Breast epithelium (tissue), 4 donors: ENCODE data around the gene CEP128. TPM values are rescaled to one million over a fixed set of nuclear protein-coding genes. Genes with fewer than 3 reads are reported as not detected.

ENCODE experiments used
- DNase-seq, 2 donors: peaks; one replicate each; pipeline ENCODE4 v3.0.0-alpha.2; 2019; ENCODE audit warnings: low spot score in 2 of 2
- H3K27ac ChIP-seq, 2 donors: fragments of 200-600 bp; sonication (generic) in 1 of 2; one replicate each; pipeline ENCODE4 v1.5.1; 2016 to 2019; ENCODE audit warnings: mild to moderate bottlenecking in 1 of 2
- H3K27me3 ChIP-seq, 2 donors: fragments of 200-600 bp; sonication (generic) in 1 of 2; one replicate each; pipeline versions ENCODE4 v1.5.1 to v1.6.0; 2017 to 2019; ENCODE audit warnings: control low read depth in 1 of 2, mild to moderate bottlenecking in 1 of 2
- H3K36me3 ChIP-seq: fragments of 200-600 bp; one replicate; pipeline ENCODE4 v1.5.1; 2019
- H3K4me1 ChIP-seq, 2 donors: fragments of 200-600 bp; sonication (generic); one replicate each; pipeline ENCODE4 v1.5.1; 2016 to 2019; ENCODE audit warnings: control low read depth in 1 of 2
- H3K4me3 ChIP-seq, 3 donors: fragments of 200-600 bp; sonication (generic); 1 replicate in 2 of 3; 2 replicates in 1 of 3; pipeline ENCODE4 v1.5.1; 2016 to 2019; ENCODE audit warnings: mild to moderate bottlenecking in 3 of 3, moderate library complexity in 2 of 3
- H3K9me3 ChIP-seq, 2 donors: fragments of 200-600 bp; sonication (generic) in 1 of 2; one replicate each; pipeline ENCODE4 v1.5.1; 2016 to 2019; ENCODE audit warnings: control low read depth in 1 of 2
- CTCF ChIP-seq, 3 donors: fragments of 450-650 bp; IDR thresholded peaks; one replicate each; pipeline ENCODE4 v1.5.1; 2016 to 2017; ENCODE audit warnings: antibody characterized with exemption in 3 of 3, mild to moderate bottlenecking in 3 of 3, moderate library complexity in 3 of 3
- POLR2A ChIP-seq: fragments of 450-650 bp; IDR thresholded peaks from one replicate; pipeline ENCODE4 v1.6.1; 2016; ENCODE audit warnings: antibody characterized with exemption, mild to moderate bottlenecking, moderate library complexity
- POLR2AphosphoS5 ChIP-seq, 3 donors: sonication (generic); formaldehyde crosslinking; IDR thresholded peaks; one replicate each; pipeline ENCODE4 v1.6.1; 2017; ENCODE audit warnings: antibody characterized with exemption in 3 of 3
- intact Hi-C: fragments of 100-400 bp; cut with DNase I; formaldehyde crosslinking; loops from one replicate; pipeline ENCODE4 v1.15.1; 2023; ENCODE audit warnings: low total_unique reads
- total RNA-seq, 3 donors: library from RNA; depleted of rRNA; stranded (reverse); fragments of >200 nt; gene quantifications; one replicate each; pipeline ENCODE4 v1.1.0, GENCODE V29; 2016

Gene CEP128
- total RNA-seq, 3 donors from 2014 or later: 10.2 to 16.1 (median 11.0) TPM

GRCh38 chr14:80493620-80494019 lies 447.9 kb downstream of the CEP128 start:
- H3K27ac ChIP-seq: no peak overlapping the region
- no peaks in the 10 kb centered on the region for H3K9me3 ChIP-seq
- H3K4me1 ChIP-seq: no peaks in the 10 kb centered on the region
- DNase-seq: no peak
- H3K4me3 ChIP-seq: no peak overlapping the region
- no peaks in the 10 kb centered on the region for H3K36me3 ChIP-seq
- H3K27me3 ChIP-seq: no peaks in the 10 kb centered on the region
- intact Hi-C loops: no loop called here
- TF ChIP-seq POLR2AphosphoS5 (IDR thresholded peaks at IDR 0.05) (no peak), CTCF (IDR thresholded peaks at IDR 0.05) (no peak), POLR2A (no peak)

- no peak for DNase-seq
- Histone ChIP-seq H3K27me3 (no peaks in the 10 kb centered on the region), H3K9me3 (no peaks in the 10 kb centered on the region), H3K27ac (no peak overlapping the region), H3K4me1 (no peaks in the 10 kb centered on the region), H3K4me3 (no peak overlapping the region), H3K36me3 (no peaks in the 10 kb centered on the region)
- no peak for TF ChIP-seq CTCF (IDR thresholded peaks at IDR 0.05)
- TF ChIP-seq POLR2A: no peak
- no peak for TF ChIP-seq POLR2AphosphoS5 (IDR thresholded peaks at IDR 0.05)
- intact Hi-C loops: no loop called here
Observed at GRCh38 chr14:80491650-80492049, 449.9 kb downstream of the CEP128 start.

- no peaks in the 10 kb centered on the region for H3K27me3 ChIP-seq
- intact Hi-C loops: no loop called here
- no peaks in the 10 kb centered on the region for H3K4me1 ChIP-seq
- H3K9me3 ChIP-seq: no peaks in the 10 kb centered on the region
- H3K27ac ChIP-seq: no peak overlapping the region
- no peak for DNase-seq
- H3K36me3 ChIP-seq: no peaks in the 10 kb centered on the region
- H3K4me3 ChIP-seq: no peak overlapping the region
- TF ChIP-seq CTCF (IDR thresholded peaks at IDR 0.05): no peak
- no peak for TF ChIP-seq POLR2A
- TF ChIP-seq POLR2AphosphoS5 (IDR thresholded peaks at IDR 0.05): no peak
Observed at GRCh38 chr14:80491131-80491530, 450.4 kb downstream of the CEP128 start.

DNA sequence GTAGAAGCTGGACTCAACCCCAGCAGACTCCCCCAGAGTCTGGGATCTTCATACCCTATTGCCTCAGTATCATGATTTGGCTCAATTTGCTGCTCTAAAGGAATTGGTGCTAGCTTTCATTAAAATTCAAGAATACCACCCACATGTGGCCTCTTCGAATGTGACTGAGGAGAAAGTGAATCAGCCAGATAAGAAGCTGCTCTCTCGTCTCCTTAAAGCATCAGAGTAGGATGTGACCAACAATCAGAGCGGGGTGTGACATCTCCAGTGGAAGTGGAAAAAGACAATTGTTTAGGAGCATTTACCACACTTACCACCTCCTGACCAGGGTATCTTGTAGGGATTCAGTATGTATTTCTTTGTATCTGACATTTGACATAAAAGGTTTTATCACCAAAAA lies 452.0 kb downstream of the CEP128 start:
- no peaks in the 10 kb centered on the region for H3K36me3 ChIP-seq

GRCh38 chr14:80485764-80486163 lies 455.8 kb downstream of the CEP128 start:
- Histone ChIP-seq H3K9me3 (no peaks in the 10 kb centered on the region), H3K4me1 (no peaks in the 10 kb centered on the region), H3K27ac (no peak overlapping the region), H3K27me3 (no peaks in the 10 kb centered on the region), H3K4me3 (no peak overlapping the region), H3K36me3 (no peaks in the 10 kb centered on the region)
- no peak for TF ChIP-seq POLR2AphosphoS5 (IDR thresholded peaks at IDR 0.05)
- TF ChIP-seq POLR2A: no peak
- TF ChIP-seq CTCF (IDR thresholded peaks at IDR 0.05): no peak
- DNase-seq: no peak
- intact Hi-C loops: no loop called here

More for the DNA sequence above, 452.0 kb downstream of the CEP128 start:
- Histone ChIP-seq H3K27me3 (no peaks in the 10 kb centered on the region), H3K4me3 (no peak overlapping the region), H3K4me1 (no peaks in the 10 kb centered on the region), H3K27ac (no peak overlapping the region), H3K9me3 (no peaks in the 10 kb centered on the region)
- intact Hi-C loops: no loop called here
- no peak for DNase-seq
- TF ChIP-seq POLR2A (no peak), CTCF (IDR thresholded peaks at IDR 0.05) (no peak), POLR2AphosphoS5 (IDR thresholded peaks at IDR 0.05) (no peak)
